Stimulated activated CD4-positive, alpha-beta T cell treated with anti-CD3 and anti-CD28 coated beads, Interleukin-12 subunit alpha, Interleukin-12 subunit beta, amount 100 ng/mL, for 24 hours (primary cell): ENCODE results near the gene EFCAB12.
A peak's percentile ranks its signal among the peaks of the same experiment; 100 is the strongest.
"Not testable (repeated sequence)": the region's sequence is repeated elsewhere in the genome, so short reads cannot be mapped to it uniquely, and the experiment has no call there.

ENCODE experiments used
- DNase-seq, 2 experiments: peaks; one replicate each; pipeline ENCODE4 v3.0.0-alpha.2; 2020; ENCODE audit warnings: low read depth in 2 of 2

Gene EFCAB12

GRCh38 chr3:129421236-129421883 is 7.1 kb downstream of the EFCAB12 start:
- DNase-seq = no peak

GRCh38 chr3:129419476-129419875 is 9.0 kb downstream of the EFCAB12 start:
- no peak for DNase-seq

GRCh38 chr3:129418041-129418973 is 10.1 kb downstream of the EFCAB12 start:
- DNase-seq = no peak

GRCh38 chr3:129417326-129417725 is 11.1 kb downstream of the EFCAB12 start:
- no peak for DNase-seq

- no peak for DNase-seq
Measured at GRCh38 chr3:129416415-129416814, 12.0 kb downstream of the EFCAB12 start.

GRCh38 chr3:129415830-129416229 is 12.6 kb downstream of the EFCAB12 start:
- DNase-seq = no peak

- no peak for DNase-seq
Measured at GRCh38 chr3:129415378-129415777, 13.1 kb downstream of the EFCAB12 start.

- no peak for DNase-seq
Measured at GRCh38 chr3:129413687-129414506, 14.5 kb downstream of the EFCAB12 start.

- not testable (repeated sequence) for DNase-seq
Measured at GRCh38 chr3:129413238-129413637, 15.2 kb downstream of the EFCAB12 start.

- no peak for DNase-seq
Measured at GRCh38 chr3:129412542-129413198, 15.8 kb downstream of the EFCAB12 start.

GRCh38 chr3:129410971-129411370 is 17.5 kb downstream of the EFCAB12 start:
- DNase-seq = no peak

- no peak for DNase-seq
Measured at GRCh38 chr3:129409541-129409940, 18.9 kb downstream of the EFCAB12 start.

- no peak for DNase-seq
Measured at GRCh38 chr3:129404610-129405009, 23.8 kb downstream of the EFCAB12 start.

GRCh38 chr3:129404130-129404529 is 24.3 kb downstream of the EFCAB12 start:
- no peak for DNase-seq

GRCh38 chr3:129403450-129403849 is 25.0 kb downstream of the EFCAB12 start:
- no peak for DNase-seq

- no peak for DNase-seq
Measured at GRCh38 chr3:129402616-129403015, 25.8 kb downstream of the EFCAB12 start.

- DNase-seq = no peak
Measured at GRCh38 chr3:129402210-129402609, 26.2 kb downstream of the EFCAB12 start.

- DNase-seq = no peak
Measured at GRCh38 chr3:129399895-129400357, 28.5 kb downstream of the EFCAB12 start.

GRCh38 chr3:129399145-129399894 is 29.1 kb downstream of the EFCAB12 start:
- DNase-seq = peak; percentile 42 to 54

GRCh38 chr3:129398803-129399144 is 29.7 kb downstream of the EFCAB12 start:
- no peak for DNase-seq
